HG02763 (cell line): ENCODE measurements around the gene EML4.
"Not testable (repeated sequence)": the region's sequence is repeated elsewhere in the genome, so short reads cannot be mapped to it uniquely, and the experiment has no call there.

Experiments used
- ATAC-seq: cut with Tn5 transposase; IDR thresholded peaks from one replicate; pipeline ENCODE4 v1.9.1; 2021; ENCODE audit warnings: mild to moderate bottlenecking, moderate library complexity; ENCODE audit not compliant: unreplicated experiment

The EML4 gene

DNA sequence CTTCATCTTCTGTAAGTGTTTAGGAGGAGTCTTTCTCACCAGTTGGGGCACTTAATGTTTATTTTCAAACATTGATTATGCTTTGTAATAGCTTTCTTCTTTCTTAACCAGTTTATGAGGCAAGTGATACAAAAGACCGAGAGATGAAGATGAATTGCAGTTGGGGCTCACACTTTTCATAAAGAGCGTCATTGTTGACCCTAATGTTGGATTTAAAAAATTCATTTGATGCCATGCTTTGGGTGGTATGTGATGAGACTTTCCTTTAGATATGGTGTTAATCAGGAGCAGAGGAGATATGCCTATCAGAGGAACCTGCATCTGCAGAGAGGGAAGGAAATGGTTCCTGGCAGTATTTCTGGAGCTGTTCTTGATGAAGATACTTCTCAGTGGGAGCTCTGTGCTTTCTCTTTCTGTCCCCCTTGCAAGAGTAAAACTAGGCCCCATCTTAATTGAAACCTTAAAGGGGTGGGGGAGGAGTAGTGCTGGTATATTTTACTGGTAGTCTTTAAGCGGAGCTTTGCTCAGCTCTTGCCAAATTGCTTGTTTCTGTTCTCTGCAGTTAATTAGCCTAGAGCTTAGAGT, 2.3 kb downstream of the EML4 start:
- peak; percentile 23 for ATAC-seq

DNA sequence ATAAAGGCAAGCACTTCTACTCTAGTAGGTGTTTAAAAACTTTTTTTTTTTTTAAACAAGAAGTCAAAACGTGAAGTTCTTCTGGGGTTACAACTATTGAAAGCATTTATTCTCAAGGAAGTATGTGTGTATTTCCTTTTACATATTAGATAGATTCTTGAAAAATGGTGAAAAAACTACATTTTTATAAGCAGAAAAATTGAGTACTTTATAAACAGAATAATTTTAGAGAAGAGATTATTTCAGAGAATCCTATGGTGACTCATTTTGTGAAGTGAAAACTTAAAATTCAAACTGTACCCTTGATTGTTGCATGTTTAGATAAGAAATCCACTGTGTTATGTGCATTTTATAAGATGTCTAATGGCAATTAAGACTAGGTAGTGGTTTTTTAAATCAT, 2.9 kb downstream of the EML4 start:
- ATAC-seq = no peak

GRCh38 chr2:42172566-42172965, 3.4 kb downstream of the EML4 start:
- ATAC-seq = no peak

DNA sequence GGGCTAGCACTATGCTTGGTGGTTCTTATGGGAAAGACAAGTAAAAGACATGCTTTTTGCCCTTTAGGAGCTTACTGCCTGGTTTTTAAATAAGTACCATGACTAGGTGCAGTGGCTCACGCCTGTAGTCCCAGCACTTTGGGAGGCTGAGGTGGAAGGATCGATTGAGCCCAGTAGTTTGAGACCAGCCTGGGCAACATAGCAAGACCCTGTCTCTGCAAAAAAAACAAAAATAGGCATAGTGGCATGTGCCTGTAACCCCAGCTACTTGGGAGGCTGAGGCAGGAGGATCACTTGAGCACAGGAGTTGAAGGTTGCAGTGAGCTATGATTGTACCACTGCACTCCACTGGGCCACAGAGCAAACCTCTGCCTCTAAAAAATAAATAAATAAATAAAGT, 4.3 kb downstream of the EML4 start:
- not testable (repeated sequence) for ATAC-seq

DNA sequence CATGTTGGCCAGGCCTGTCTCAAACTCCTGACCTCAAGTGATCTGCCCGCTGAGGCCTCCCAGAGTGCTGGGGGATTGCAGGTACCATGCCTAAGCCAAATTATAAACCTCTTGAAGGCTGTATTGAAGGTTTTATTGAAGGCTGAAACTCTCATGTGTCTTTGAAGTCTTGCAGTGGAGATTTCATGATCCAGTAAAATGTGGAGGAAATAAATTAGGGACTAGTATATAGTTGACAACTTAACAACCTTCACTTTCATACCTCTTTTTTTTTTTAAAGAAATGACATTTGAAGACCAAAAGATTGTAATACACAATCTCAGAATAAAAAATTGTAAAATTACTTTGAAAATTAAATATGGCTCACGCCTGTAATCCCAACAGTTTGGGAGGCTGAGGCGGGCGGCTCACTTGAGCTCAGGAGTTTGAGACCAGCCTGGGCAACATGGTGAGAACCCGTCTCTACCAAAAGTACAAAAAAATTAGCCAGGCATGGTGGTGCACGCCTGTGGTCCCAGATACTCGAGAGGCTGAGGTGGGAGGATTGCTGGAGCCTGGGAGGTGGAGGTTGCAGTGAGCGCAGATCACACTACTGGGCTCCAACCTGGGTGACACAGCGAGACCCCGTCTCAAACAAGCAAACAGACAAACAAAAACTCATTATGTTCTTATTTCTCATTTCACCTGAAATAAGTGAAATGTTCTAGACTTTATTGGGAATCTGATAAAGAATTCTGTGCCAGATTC, 8.0 kb downstream of the EML4 start:
- no peak for ATAC-seq

DNA sequence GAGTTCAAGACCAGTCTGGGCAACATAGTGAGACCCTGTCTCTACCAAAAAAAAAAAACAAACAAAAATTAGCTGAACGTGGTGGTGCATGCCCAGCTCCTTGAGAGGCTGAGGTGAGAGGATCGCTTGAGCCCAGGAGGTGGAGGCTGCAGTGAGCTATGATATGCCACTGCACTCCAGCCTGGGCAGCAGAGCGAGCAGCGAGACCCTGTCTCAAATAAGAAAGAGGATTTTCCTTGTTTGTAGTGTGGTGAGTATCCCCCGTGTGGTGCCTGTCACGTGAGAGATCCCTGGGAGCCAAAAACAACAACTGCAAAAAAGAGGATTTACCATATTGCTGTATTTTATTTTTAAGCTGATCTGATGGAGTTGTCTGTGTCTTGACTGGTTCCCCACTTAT, 9.2 kb downstream of the EML4 start:
- ATAC-seq = no peak

GRCh38 chr2:42180300-42180699, 11.1 kb downstream of the EML4 start:
- ATAC-seq = no peak

- ATAC-seq = no peak
These were observed 13.6 kb downstream of the EML4 start for GRCh38 chr2:42182654-42183308.

DNA sequence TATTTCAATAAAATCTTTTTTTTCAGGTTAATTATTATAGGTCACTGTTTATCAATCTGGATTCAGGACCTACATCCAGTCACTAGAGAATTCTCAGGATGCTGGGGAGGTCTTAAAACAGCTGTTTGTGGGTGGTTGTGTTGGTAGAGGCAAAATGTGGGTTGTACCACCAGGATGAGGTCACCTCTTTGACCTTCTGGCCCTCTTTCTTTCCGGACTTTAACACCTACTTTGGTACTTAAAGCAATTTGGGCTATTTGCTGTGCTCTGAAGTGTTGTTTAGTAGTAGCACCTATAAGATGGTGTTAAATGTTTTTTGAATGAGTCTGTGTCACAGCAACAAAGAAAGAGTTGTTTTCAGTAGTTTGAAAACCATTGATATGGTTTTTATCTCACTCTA, 14.6 kb downstream of the EML4 start:
- no peak for ATAC-seq

- ATAC-seq = no peak
These were observed 15.2 kb downstream of the EML4 start for GRCh38 chr2:42184346-42184745.

- no peak for ATAC-seq
These were observed 16.2 kb downstream of the EML4 start for GRCh38 chr2:42185220-42185921.

DNA sequence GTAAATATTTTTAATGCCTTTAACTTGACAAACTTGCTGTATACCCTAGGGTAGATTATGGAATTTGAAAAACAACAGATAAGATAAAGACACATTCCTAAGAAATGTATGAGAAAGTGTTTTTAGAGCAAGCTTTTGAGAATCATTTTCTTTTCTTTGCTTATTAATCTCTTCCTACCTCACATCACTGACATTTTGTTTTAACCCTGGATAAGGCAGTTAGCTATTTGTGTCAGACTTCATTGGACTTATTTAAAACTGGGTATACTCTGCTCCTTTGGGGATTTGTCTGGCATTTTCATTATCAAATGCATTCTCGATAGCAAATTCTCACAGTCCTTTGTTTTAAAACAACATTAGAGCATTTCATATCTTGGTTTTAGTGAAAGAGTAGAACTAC, 17.2 kb downstream of the EML4 start:
- ATAC-seq = no peak

DNA sequence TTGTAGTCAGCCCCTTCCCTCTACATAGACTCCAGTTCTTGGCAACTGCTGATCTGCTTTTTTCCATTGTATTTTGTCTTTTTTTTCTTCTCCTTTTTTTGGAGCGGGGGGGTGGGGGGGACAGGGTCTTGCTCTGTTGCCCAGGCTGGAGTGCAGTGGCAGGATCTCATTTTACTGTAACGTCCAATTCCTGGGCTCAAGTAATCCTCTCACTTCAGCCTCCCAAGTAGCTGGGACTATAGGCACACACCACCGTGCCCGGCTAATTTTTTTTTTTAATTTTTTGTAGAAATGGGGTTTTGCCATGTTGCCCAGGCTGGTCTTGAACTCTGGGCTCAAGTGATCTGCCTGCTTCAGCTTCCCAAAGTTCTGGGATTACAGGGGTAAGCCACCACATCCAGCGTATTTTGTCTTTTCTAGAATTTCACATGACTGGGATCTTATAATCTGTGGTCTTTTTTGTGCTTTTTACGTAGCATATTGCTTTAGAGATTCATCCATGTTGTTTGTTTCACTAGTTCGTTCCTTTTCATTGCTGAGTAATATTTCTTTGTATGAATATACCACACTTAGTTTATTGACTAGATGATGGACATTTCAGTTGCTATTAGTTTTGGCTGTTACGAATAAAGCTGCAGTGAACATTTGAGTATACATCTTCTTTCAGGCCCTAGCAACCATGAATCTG, 17.9 kb downstream of the EML4 start:
- no peak for ATAC-seq

GRCh38 chr2:42187886-42188285, 18.7 kb downstream of the EML4 start:
- ATAC-seq = no peak

GRCh38 chr2:42189235-42189566, 20.0 kb downstream of the EML4 start:
- no peak for ATAC-seq

GRCh38 chr2:42190191-42190590, 21.0 kb downstream of the EML4 start:
- ATAC-seq = no peak

- no peak for ATAC-seq
These were observed 22.3 kb downstream of the EML4 start for GRCh38 chr2:42191285-42192009.

DNA sequence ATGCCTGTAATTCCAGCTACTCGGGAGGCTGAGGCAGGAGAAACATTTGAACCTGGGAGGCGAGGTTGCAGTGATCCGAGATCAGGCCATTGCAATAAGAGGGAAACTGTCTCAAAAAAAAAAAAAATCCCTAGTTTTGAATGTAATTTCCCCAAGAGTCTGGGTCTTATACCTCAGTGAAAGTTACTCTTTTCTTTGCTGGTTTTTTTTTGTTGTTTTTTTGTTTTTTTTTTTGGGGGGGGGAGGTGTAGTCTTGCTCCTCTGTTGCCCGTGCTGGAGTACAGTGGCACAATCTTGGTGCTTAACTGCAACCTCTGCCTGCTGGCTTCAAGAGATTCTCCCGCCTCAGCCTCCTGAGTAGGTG, 22.8 kb downstream of the EML4 start:
- no peak for ATAC-seq

- peak; percentile 47 for ATAC-seq
These were observed 23.8 kb downstream of the EML4 start for GRCh38 chr2:42192652-42193566.
